Retinal pigment epithelial cell (primary cell): ENCODE measurements around the gene ELFN1.

Experiments
- DNase-seq: peaks from one replicate; pipeline ENCODE4 v3.0.0-alpha.2; 2010; ENCODE audit warnings: low read depth
- H3K4me3 ChIP-seq: 2 replicates; pipeline ENCODE4 v1.5.1; 2011; ENCODE audit warnings: mild to moderate bottlenecking, low read length, control low read depth, moderate library complexity
- TF ChIP-seq, protein P1 (sequence below): conservative IDR thresholded peaks from 2 replicates; pipeline ENCODE4 v1.5.1; 2011; ENCODE audit warnings: low read depth, low read length, control low read depth, inconsistent platforms

Gene ELFN1

DNA sequence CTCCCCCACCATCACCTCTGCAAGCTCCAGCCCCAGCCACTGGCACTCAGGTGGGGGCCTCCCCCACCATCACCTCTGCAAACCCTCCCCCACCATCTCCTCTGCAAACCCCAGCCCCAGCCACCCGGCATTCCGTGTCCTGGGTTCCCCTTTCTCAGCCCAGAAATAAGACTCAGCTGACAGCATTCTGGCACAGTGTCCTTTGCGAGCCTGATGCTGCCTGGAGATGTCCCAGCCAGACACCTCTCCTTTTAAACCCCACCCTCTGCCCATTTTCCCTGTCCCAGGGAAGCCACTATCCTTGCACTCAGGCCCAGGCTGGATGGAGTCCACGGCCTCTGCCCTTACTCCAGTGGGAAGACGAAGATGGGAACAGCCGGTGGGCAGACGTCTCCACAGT, 49.8 kb downstream of the ELFN1 start:
- TF ChIP-seq, protein P1, sequence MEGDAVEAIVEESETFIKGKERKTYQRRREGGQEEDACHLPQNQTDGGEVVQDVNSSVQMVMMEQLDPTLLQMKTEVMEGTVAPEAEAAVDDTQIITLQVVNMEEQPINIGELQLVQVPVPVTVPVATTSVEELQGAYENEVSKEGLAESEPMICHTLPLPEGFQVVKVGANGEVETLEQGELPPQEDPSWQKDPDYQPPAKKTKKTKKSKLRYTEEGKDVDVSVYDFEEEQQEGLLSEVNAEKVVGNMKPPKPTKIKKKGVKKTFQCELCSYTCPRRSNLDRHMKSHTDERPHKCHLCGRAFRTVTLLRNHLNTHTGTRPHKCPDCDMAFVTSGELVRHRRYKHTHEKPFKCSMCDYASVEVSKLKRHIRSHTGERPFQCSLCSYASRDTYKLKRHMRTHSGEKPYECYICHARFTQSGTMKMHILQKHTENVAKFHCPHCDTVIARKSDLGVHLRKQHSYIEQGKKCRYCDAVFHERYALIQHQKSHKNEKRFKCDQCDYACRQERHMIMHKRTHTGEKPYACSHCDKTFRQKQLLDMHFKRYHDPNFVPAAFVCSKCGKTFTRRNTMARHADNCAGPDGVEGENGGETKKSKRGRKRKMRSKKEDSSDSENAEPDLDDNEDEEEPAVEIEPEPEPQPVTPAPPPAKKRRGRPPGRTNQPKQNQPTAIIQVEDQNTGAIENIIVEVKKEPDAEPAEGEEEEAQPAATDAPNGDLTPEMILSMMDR: no peak
- no peak overlapping the region for H3K4me3 ChIP-seq
- no peak for DNase-seq

GRCh38 chr7:1720326-1720725, 50.2 kb downstream of the ELFN1 start:
- H3K4me3 ChIP-seq: no peak overlapping the region
- TF ChIP-seq, protein P1: no peak
- DNase-seq: no peak

DNA sequence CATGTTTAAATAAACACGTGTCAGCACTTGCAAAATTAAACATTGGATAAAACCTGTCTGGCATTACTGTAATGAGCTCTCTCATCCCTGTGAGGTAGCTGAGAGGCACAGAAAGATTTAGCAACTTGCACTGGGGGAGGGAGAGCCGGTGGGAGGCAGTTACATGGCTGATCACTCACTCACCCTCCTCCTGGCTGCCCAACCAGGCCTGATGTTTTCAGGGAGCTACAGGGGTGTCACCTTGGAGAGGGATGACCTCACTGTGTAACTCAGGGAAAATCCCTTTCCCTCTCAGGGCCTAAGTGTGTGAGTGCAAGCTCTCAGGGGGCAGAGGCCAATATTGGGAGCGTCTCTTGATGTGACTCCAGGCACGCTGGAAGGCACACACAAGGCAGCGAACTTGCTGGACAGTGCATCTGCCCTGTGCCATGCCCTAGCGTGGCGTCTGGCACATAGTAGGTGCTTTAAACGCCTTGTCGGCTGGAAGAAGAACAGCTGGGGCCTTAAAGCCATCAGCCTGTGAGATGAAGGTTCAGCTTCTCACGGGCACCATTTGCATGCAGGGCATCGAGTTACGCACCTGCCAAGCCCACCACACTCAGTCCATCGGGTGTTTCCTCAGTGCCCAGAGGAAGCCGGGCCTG, 51.1 kb downstream of the ELFN1 start:
- TF ChIP-seq, protein P1: no peak
- DNase-seq: no peak
- no peak overlapping the region for H3K4me3 ChIP-seq

GRCh38 chr7:1723254-1723653, 53.2 kb downstream of the ELFN1 start:
- H3K4me3 ChIP-seq: no peak overlapping the region
- TF ChIP-seq, protein P1: no peak
- DNase-seq: no peak

DNA sequence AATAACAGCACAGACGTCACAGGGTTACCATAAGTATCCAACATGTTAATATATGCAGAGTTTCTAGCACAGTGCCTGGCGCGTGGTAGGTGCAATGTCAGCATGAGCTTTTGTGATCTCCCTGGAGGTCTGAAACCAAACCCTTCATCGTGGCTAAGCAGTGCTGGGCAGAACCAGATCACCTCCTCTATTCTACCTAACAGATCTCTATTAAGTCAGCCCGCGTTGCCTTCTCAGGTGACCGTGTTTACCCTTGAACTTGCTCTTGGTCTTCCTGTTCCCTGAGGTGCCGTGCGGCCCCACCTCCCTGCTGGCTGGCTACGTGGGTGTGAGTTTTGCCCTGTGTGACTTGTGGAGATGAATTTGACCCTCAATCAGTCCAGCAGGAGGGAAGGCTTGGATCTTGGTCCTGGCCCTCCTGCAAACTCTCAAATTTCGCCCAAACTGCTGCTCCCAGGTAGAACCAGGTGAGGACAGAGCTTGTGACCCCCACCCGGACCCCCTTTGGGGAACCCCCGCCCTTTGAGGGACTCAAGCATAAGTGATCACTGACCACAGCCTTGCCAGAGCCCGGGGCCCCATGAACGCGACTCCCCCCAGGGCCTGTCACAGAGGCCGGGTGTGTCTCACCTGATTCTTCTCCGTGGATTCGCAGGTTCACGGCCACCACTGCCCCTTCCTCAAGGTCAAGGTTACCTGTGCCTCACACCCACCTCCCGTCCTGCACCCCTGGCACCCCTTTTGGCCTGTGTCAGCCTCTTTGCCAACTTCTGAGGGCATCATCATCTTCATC, 54.2 kb downstream of the ELFN1 start:
- DNase-seq: no peak
- TF ChIP-seq, protein P1: no peak
- no peak overlapping the region for H3K4me3 ChIP-seq

DNA sequence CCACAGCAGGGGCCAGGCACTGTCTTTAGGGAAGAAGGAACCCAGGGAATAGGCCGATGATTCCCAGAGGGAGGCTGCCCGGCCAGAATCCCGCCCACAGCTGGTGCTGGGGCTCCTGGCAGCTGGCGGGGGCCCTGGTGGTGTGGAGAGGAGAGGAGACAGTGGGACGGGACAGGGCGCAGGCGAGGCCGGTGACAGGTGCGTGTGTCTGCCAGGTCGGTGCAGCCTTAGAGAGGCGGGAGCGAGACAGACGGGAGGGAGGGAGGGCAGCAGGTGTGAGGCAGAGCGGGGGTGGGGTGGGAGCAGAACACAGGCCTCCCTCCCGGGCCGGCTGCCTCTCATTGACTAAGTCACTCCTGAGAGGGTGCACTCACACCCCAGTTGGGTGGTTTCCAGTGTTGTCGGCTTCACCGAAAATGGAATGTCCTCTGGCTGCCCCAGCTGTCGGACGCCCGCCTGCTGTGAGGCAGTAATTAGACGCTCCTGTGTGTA, 55.2 kb downstream of the ELFN1 start:
- TF ChIP-seq, protein P1: no peak
- H3K4me3 ChIP-seq: no peak overlapping the region
- DNase-seq: no peak
